ENCODE data around the gene TBC1D9B. TPM values are rescaled to one million over a fixed set of nuclear protein-coding genes. Genes with fewer than 3 reads are reported as not detected.
A peak's percentile ranks its signal among the peaks of the same experiment; 100 is the strongest.

Gene TBC1D9B
- total RNA-seq, 1 donor from 2014 or later = 138 TPM

- H3K4me1 Mint-ChIP-seq (ENCODE audit: unreplicated experiment) = peaks cover 31% of the 10 kb centered on the region
- peaks cover 10% of the 10 kb centered on the region for H3K36me3 Mint-ChIP-seq (ENCODE audit: low read depth, unreplicated experiment)
- H3K27me3 Mint-ChIP-seq (ENCODE audit: unreplicated experiment) = peaks cover 5% of the 10 kb centered on the region
- DNase-seq (ENCODE audit: low spot score) = no peak
- TF ChIP-seq CTCF (IDR thresholded peaks at IDR 0.05; ENCODE audit: unreplicated experiment) = no peak
- no peak overlapping the region for H3K4me3 Mint-ChIP-seq (ENCODE audit: unreplicated experiment)
- H3K9me3 Mint-ChIP-seq (ENCODE audit: unreplicated experiment) = no peaks in the 10 kb centered on the region
- no peak overlapping the region for H3K27ac Mint-ChIP-seq (ENCODE audit: unreplicated experiment)
Observed at GRCh38 chr5:179909224-179909623, 1.5 kb upstream of the TBC1D9B start.

- H3K9me3 Mint-ChIP-seq (ENCODE audit: unreplicated experiment) = no peaks in the 10 kb centered on the region
- DNase-seq (ENCODE audit: low spot score) = peak; percentile 47
- peaks cover 5% of the 10 kb centered on the region for H3K27me3 Mint-ChIP-seq (ENCODE audit: unreplicated experiment)
- peak; percentile 3 for TF ChIP-seq CTCF (IDR thresholded peaks at IDR 0.05; ENCODE audit: unreplicated experiment)
- peaks cover 13% of the 10 kb centered on the region for H3K36me3 Mint-ChIP-seq (ENCODE audit: low read depth, unreplicated experiment)
- no peak overlapping the region for H3K27ac Mint-ChIP-seq (ENCODE audit: unreplicated experiment)
- peak overlapping the region; percentile 89 for H3K4me3 Mint-ChIP-seq (ENCODE audit: unreplicated experiment)
- peaks cover 26% of the 10 kb centered on the region for H3K4me1 Mint-ChIP-seq (ENCODE audit: unreplicated experiment)
Observed at GRCh38 chr5:179908528-179908927, 831 bp upstream of the TBC1D9B start.

GRCh38 chr5:179906795-179907555 is 722 bp downstream of the TBC1D9B start:
- Mint-ChIP-seq H3K9me3 (ENCODE audit: unreplicated experiment) (no peaks in the 10 kb centered on the region), H3K4me1 (ENCODE audit: unreplicated experiment) (peaks cover 12% of the 10 kb centered on the region), H3K4me3 (ENCODE audit: unreplicated experiment) (peak overlapping the region; percentile 93), H3K36me3 (ENCODE audit: low read depth, unreplicated experiment) (peaks cover 20% of the 10 kb centered on the region), H3K27me3 (ENCODE audit: unreplicated experiment) (peaks cover 3% of the 10 kb centered on the region), H3K27ac (ENCODE audit: unreplicated experiment) (no peak overlapping the region)
- DNase-seq (ENCODE audit: low spot score) = peak; percentile 32
- TF ChIP-seq CTCF (IDR thresholded peaks at IDR 0.05; ENCODE audit: unreplicated experiment) = no peak

- no peak for TF ChIP-seq CTCF (IDR thresholded peaks at IDR 0.05; ENCODE audit: unreplicated experiment)
- Mint-ChIP-seq H3K27me3 (ENCODE audit: unreplicated experiment) (peaks cover 3% of the 10 kb centered on the region), H3K4me1 (ENCODE audit: unreplicated experiment) (peaks cover 10% of the 10 kb centered on the region), H3K27ac (ENCODE audit: unreplicated experiment) (peak overlapping the region; percentile 79), H3K36me3 (ENCODE audit: low read depth, unreplicated experiment) (peaks cover 22% of the 10 kb centered on the region), H3K4me3 (ENCODE audit: unreplicated experiment) (peak overlapping the region; percentile 93), H3K9me3 (ENCODE audit: unreplicated experiment) (no peaks in the 10 kb centered on the region)
- no peak for DNase-seq (ENCODE audit: low spot score)
Observed at GRCh38 chr5:179906294-179906794, 1.4 kb downstream of the TBC1D9B start.

GRCh38 chr5:179905161-179905560 is 2.5 kb downstream of the TBC1D9B start:
- H3K27ac Mint-ChIP-seq (ENCODE audit: unreplicated experiment) = no peak overlapping the region

More at GRCh38 chr5:179905161-179905560, 2.5 kb downstream of the TBC1D9B start:
- Mint-ChIP-seq H3K27me3 (ENCODE audit: unreplicated experiment) (peaks cover 3% of the 10 kb centered on the region), H3K36me3 (ENCODE audit: low read depth, unreplicated experiment) (peaks cover 22% of the 10 kb centered on the region), H3K9me3 (ENCODE audit: unreplicated experiment) (no peaks in the 10 kb centered on the region), H3K4me1 (ENCODE audit: unreplicated experiment) (peaks cover 10% of the 10 kb centered on the region), H3K4me3 (ENCODE audit: unreplicated experiment) (peak overlapping the region; percentile 1)
- no peak for DNase-seq (ENCODE audit: low spot score)
- no peak for TF ChIP-seq CTCF (IDR thresholded peaks at IDR 0.05; ENCODE audit: unreplicated experiment)
